K562 (cell line): ENCODE measurements around the gene ZNF441. TPM values are rescaled to one million over a fixed set of nuclear protein-coding genes. Genes with fewer than 3 reads are reported as not detected.

Source experiments
- ARNT ChIP-seq, 2 experiments: fragments of 450-650 bp; IDR thresholded peaks; 2 replicates each; pipeline ENCODE4 v1.6.1; 2016; ENCODE audit warnings: mild to moderate bottlenecking in 1 of 2
- CTBP1 ChIP-seq: fragments of 450-650 bp; IDR thresholded peaks from 2 replicates; pipeline ENCODE4 v1.6.1; 2016; ENCODE audit warnings: borderline replicate concordance
- FUS ChIP-seq: fragments of 200-400 bp; formaldehyde crosslinking; optimal IDR thresholded peaks from 2 replicates; pipeline ENCODE3; 2017; ENCODE audit warnings: low read depth, low read length
- JUN ChIP-seq, 2 experiments: sonication (generic) in 1 of 2; formaldehyde crosslinking in 1 of 2; IDR thresholded peaks; 2 replicates each; pipeline versions ENCODE4 v1.6.1 to v1.8.0; 2012 to 2022; ENCODE audit warnings: borderline replicate concordance in 2 of 2, mild to moderate bottlenecking in 2 of 2, improper control_type of control experiment in 1 of 2, low read depth in 1 of 2, low read length in 1 of 2, missing genetic modification reagents in 1 of 2
- JUND ChIP-seq, 2 experiments: IDR thresholded peaks; 2 replicates in 1 of 2; 3 replicates in 1 of 2; pipeline ENCODE4 v1.6.1; 2011; ENCODE audit warnings: borderline replicate concordance in 2 of 2, low read depth in 2 of 2, low read length in 2 of 2, improper control_type of control experiment in 1 of 2, missing biosample characterization in 1 of 2, missing genetic modification characterization in 1 of 2, missing genetic modification reagents in 1 of 2
- MEF2D ChIP-seq: conservative IDR thresholded peaks from 2 replicates; pipeline ENCODE4 v1.6.1; 2016; ENCODE audit warnings: low read depth, missing genetic modification characterization, missing compliant biosample characterization
- RAD21 ChIP-seq, 2 experiments: fragments of 250-450 bp in 1 of 2; fragments of 450-650 bp in 1 of 2; sonication (Bioruptor Pico) in 1 of 2; formaldehyde crosslinking in 1 of 2; IDR thresholded peaks in 1 of 2; conservative IDR thresholded peaks in 1 of 2; 2 replicates each; pipeline versions ENCODE4 v1.4.0 to v1.8.0; 2020 to 2022; ENCODE audit warnings: mild to moderate bottlenecking in 2 of 2, moderate library complexity in 1 of 2
- TAL1 ChIP-seq: fragments of 450-650 bp; IDR thresholded peaks from 2 replicates; pipeline ENCODE4 v1.6.1; 2016; ENCODE audit warnings: mild to moderate bottlenecking
- TBP ChIP-seq: optimal IDR thresholded peaks from 2 replicates; pipeline ENCODE3; 2011; ENCODE audit warnings: low read depth, low read length, improper control_type of control experiment
- ZNF143 ChIP-seq: sonication (generic); formaldehyde crosslinking; IDR thresholded peaks from 2 replicates; pipeline ENCODE4 v1.9.0; 2022; ENCODE audit warnings: mild to moderate bottlenecking, missing genetic modification reagents
- ZNF436 ChIP-seq: fragments of 250-450, 450-650 bp; sonication (Bioruptor Pico); formaldehyde crosslinking; IDR thresholded peaks from 2 replicates; pipeline ENCODE4 v1.7.0; 2020; ENCODE audit warnings: mild to moderate bottlenecking
- ZNF586 ChIP-seq: fragments of 450-650 bp; formaldehyde crosslinking; conservative IDR thresholded peaks from 2 replicates; pipeline ENCODE4 v1.4.0; 2020; ENCODE audit warnings: mild to moderate bottlenecking, moderate library complexity
- polyA plus RNA-seq, 8 experiments: library from polyadenylated mRNA; depleted of rRNA in 4 of 8; stranded (reverse) in 5 of 8; unstranded in 3 of 8; fragments of >200 nt; fragmentation: Nextera tagmentation in 2 of 8; fragmentation: Illumina TruSeq in 1 of 8; extraction: Ambion mirVana in 2 of 8; extraction: Trizol in 1 of 8; gene quantifications; 2 replicates each; pipeline versions ENCODE4 v1.2.1 to v1.2.3, GENCODE V29; 2011 to 2014; ENCODE audit warnings: inconsistent platforms in 1 of 8, missing spikeins in 1 of 8
- total RNA-seq, 7 experiments: library from RNA; depleted of rRNA in 6 of 7; stranded (reverse); fragments of >200 nt in 6 of 7; fragmentation: Illumina TruSeq in 2 of 7; extraction: Trizol in 2 of 7; gene quantifications; 2 replicates each; pipeline versions ENCODE4 v1.2.1 to v1.2.3, GENCODE V29; 2011 to 2021; ENCODE audit warnings: low replicate concordance in 1 of 7
- TF ChIP-seq, protein P1 (sequence below): sonication (generic); formaldehyde crosslinking; IDR thresholded peaks from 2 replicates; pipeline ENCODE4 v1.4.0; 2020; ENCODE audit warnings: mild to moderate bottlenecking, missing genetic modification reagents
- TF ChIP-seq, protein P2 (sequence below): sonication (generic); formaldehyde crosslinking; IDR thresholded peaks from 2 replicates; pipeline ENCODE4 v1.9.0; 2022; ENCODE audit warnings: mild to moderate bottlenecking, missing genetic modification reagents
- TF ChIP-seq, protein P3 (sequence below): sonication (generic); formaldehyde crosslinking; IDR thresholded peaks from 2 replicates; pipeline ENCODE4 v1.8.1; 2023; ENCODE audit warnings: mild to moderate bottlenecking, missing genetic modification reagents
- TF ChIP-seq, protein P4 (sequence below): sonication (generic); formaldehyde crosslinking; IDR thresholded peaks from 2 replicates; pipeline ENCODE4 v1.8.1; 2022; ENCODE audit warnings: missing genetic modification reagents
- TF ChIP-seq, protein P5 (sequence below): fragments of 450-650 bp; IDR thresholded peaks from 2 replicates; pipeline ENCODE4 v1.6.1; 2014; ENCODE audit warnings: low read depth, mild to moderate bottlenecking, moderate library complexity, borderline replicate concordance
- TF ChIP-seq, protein P6 (sequence below): fragments of 250-450 bp; sonication (Bioruptor Pico); IDR thresholded peaks from 2 replicates; pipeline ENCODE4 v1.5.0; 2020; ENCODE audit warnings: mild to moderate bottlenecking

The ZNF441 gene
- total and polyA plus RNA-seq, 9 of the 15 experiments (the other 6 are each of a cell fraction or from before 2014, with no cell fraction given) = 1.9 to 14.0 (median 7.8) TPM

DNA sequence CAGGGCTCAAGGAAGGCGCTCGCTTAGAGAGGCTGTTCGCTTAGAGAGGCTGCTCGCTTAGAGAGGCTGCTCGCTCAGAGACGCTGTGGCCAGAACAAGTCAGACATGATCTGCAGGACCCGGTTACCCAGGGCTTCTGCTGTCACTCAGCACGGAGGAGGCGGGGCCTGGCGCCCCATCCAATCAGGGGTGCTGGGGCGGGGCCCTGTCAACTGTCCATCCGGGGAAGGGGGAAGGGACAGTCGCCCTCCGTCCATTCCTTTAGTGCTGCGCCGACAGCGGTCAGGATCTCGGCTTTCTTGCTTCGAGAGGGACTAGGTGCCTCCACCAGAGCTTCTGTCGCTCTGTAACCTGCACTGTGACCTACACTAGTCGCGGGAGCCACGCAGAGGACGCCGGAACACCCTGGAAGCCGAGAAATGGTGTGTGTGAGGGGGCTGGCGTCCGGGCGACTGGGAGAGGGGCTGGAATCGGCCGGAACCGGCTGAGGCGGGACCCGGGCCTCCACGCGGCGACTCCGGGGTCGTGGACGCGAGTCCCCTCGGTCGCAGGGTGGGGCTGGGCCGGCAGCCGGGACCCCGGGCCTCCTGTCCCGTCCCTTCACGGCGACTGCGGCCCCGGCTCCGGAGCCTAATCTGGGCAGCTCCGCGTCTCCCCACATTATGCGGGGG lies 47.4 kb downstream of the ZNF441 start, which contains the start of gene ZNF440 (continued):
- TF ChIP-seq, protein P1, sequence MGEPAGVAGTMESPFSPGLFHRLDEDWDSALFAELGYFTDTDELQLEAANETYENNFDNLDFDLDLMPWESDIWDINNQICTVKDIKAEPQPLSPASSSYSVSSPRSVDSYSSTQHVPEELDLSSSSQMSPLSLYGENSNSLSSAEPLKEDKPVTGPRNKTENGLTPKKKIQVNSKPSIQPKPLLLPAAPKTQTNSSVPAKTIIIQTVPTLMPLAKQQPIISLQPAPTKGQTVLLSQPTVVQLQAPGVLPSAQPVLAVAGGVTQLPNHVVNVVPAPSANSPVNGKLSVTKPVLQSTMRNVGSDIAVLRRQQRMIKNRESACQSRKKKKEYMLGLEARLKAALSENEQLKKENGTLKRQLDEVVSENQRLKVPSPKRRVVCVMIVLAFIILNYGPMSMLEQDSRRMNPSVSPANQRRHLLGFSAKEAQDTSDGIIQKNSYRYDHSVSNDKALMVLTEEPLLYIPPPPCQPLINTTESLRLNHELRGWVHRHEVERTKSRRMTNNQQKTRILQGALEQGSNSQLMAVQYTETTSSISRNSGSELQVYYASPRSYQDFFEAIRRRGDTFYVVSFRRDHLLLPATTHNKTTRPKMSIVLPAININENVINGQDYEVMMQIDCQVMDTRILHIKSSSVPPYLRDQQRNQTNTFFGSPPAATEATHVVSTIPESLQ = 0 out of 2 replicates have a peak, but pooled peaks have one; percentile 75
- TF ChIP-seq ARNT (IDR thresholded peaks at IDR 0.05) = no peak
- TF ChIP-seq, protein P2, sequence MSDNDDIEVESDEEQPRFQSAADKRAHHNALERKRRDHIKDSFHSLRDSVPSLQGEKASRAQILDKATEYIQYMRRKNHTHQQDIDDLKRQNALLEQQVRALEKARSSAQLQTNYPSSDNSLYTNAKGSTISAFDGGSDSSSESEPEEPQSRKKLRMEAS (CRISPR knock-in tag) = peak; percentile 55
- no peak; the same call in 1 of the 2 replicates for TF ChIP-seq CTBP1
- no peak for TF ChIP-seq ZNF143
- TF ChIP-seq FUS = no peak
- TF ChIP-seq, protein P3, sequence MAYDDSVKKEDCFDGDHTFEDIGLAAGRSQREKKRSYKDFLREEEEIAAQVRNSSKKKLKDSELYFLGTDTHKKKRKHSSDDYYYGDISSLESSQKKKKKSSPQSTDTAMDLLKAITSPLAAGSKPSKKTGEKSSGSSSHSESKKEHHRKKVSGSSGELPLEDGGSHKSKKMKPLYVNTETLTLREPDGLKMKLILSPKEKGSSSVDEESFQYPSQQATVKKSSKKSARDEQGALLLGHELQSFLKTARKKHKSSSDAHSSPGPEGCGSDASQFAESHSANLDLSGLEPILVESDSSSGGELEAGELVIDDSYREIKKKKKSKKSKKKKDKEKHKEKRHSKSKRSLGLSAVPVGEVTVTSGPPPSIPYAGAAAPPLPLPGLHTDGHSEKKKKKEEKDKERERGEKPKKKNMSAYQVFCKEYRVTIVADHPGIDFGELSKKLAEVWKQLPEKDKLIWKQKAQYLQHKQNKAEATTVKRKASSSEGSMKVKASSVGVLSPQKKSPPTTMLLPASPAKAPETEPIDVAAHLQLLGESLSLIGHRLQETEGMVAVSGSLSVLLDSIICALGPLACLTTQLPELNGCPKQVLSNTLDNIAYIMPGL (CRISPR knock-in tag) = no peak
- peak; percentile 95 for TF ChIP-seq TBP
- TF ChIP-seq JUN (IDR thresholded peaks at IDR 0.05; ENCODE audit: borderline replicate concordance, low read depth, low read length) = no peak
- no peak for TF ChIP-seq JUN (CRISPR knock-in tag; IDR thresholded peaks at IDR 0.05; ENCODE audit: borderline replicate concordance)
- TF ChIP-seq ZNF436 = 0 out of 2 replicates have a peak, but pooled peaks have one; percentile 12
- TF ChIP-seq RAD21 (CRISPR knock-in tag; conservative IDR thresholded peaks at IDR 0.05 in 1 of 2, IDR thresholded peaks at IDR 0.05 in 1 of 2) = no peak; a peak in 1 of 4 replicates
- TF ChIP-seq MEF2D = no peak
- TF ChIP-seq ZNF586 = no peak
- TF ChIP-seq, protein P4, sequence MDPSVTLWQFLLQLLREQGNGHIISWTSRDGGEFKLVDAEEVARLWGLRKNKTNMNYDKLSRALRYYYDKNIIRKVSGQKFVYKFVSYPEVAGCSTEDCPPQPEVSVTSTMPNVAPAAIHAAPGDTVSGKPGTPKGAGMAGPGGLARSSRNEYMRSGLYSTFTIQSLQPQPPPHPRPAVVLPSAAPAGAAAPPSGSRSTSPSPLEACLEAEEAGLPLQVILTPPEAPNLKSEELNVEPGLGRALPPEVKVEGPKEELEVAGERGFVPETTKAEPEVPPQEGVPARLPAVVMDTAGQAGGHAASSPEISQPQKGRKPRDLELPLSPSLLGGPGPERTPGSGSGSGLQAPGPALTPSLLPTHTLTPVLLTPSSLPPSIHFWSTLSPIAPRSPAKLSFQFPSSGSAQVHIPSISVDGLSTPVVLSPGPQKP (CRISPR knock-in tag) = no peak
- TF ChIP-seq JUND (IDR thresholded peaks at IDR 0.05; ENCODE audit: borderline replicate concordance, low read depth, low read length) = no peak
- no peak for TF ChIP-seq JUND (tag; IDR thresholded peaks at IDR 0.05; ENCODE audit: borderline replicate concordance, low read depth, low read length)
- no peak for TF ChIP-seq TAL1
- TF ChIP-seq, protein P5, sequence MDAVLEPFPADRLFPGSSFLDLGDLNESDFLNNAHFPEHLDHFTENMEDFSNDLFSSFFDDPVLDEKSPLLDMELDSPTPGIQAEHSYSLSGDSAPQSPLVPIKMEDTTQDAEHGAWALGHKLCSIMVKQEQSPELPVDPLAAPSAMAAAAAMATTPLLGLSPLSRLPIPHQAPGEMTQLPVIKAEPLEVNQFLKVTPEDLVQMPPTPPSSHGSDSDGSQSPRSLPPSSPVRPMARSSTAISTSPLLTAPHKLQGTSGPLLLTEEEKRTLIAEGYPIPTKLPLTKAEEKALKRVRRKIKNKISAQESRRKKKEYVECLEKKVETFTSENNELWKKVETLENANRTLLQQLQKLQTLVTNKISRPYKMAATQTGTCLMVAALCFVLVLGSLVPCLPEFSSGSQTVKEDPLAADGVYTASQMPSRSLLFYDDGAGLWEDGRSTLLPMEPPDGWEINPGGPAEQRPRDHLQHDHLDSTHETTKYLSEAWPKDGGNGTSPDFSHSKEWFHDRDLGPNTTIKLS = no peak
- TF ChIP-seq, protein P6, sequence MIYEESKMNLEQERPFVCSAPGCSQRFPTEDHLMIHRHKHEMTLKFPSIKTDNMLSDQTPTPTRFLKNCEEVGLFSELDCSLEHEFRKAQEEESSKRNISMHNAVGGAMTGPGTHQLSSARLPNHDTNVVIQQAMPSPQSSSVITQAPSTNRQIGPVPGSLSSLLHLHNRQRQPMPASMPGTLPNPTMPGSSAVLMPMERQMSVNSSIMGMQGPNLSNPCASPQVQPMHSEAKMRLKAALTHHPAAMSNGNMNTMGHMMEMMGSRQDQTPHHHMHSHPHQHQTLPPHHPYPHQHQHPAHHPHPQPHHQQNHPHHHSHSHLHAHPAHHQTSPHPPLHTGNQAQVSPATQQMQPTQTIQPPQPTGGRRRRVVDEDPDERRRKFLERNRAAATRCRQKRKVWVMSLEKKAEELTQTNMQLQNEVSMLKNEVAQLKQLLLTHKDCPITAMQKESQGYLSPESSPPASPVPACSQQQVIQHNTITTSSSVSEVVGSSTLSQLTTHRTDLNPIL (CRISPR knock-in tag) = no peak
